SU-DHL-6 (cell line): ENCODE measurements around the gene ZNF575.

Experiments
- EZH2phosphoT487 ChIP-seq: fragments of 200-600 bp; sonication (generic), shearing (Covaris generic); conservative IDR thresholded peaks from 2 replicates; pipeline ENCODE4 v1.6.1; 2018; ENCODE audit warnings: mild to moderate bottlenecking, antibody characterized with exemption, low read length, moderate library complexity, mixed read lengths
- TF ChIP-seq, protein P1 (sequence below): fragments of 200-600 bp; sonication (generic); IDR thresholded peaks from one replicate; pipeline ENCODE4 v1.5.1; 2017; ENCODE audit warnings: antibody characterized with exemption, mild to moderate bottlenecking, low read length, moderate library complexity; ENCODE audit not compliant: insufficient read depth, poor library complexity, severe bottlenecking

DNA sequence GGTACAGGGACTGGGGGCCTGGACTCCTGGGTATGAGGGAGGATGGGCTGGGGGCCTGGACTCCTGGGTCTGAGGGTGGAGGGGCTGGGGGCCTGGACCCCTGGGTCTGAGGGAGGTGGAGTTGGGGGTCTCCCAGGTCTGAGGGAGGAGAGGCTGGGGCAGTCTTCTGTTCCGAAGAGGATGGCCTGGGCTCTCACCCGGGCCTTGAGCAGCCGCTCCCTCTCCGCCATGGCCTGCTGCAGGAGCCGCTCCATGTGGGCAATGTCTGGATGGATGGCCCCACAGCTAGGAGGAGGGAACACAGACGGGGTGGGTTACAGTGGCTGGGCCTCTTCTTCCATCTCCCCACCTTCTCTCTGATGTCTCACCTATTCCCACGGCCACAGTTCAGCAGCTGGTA lies 46.6 kb upstream of the ZNF575 start:
- TF ChIP-seq, protein P1, sequence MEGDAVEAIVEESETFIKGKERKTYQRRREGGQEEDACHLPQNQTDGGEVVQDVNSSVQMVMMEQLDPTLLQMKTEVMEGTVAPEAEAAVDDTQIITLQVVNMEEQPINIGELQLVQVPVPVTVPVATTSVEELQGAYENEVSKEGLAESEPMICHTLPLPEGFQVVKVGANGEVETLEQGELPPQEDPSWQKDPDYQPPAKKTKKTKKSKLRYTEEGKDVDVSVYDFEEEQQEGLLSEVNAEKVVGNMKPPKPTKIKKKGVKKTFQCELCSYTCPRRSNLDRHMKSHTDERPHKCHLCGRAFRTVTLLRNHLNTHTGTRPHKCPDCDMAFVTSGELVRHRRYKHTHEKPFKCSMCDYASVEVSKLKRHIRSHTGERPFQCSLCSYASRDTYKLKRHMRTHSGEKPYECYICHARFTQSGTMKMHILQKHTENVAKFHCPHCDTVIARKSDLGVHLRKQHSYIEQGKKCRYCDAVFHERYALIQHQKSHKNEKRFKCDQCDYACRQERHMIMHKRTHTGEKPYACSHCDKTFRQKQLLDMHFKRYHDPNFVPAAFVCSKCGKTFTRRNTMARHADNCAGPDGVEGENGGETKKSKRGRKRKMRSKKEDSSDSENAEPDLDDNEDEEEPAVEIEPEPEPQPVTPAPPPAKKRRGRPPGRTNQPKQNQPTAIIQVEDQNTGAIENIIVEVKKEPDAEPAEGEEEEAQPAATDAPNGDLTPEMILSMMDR = no peak
- TF ChIP-seq EZH2phosphoT487 = no peak
